ENCODE results near the gene PPT2. TPM values are rescaled to one million over a fixed set of nuclear protein-coding genes. Genes with fewer than 3 reads are reported as not detected.

The PPT2 gene
- total RNA-seq, 2 donors from 2014 or later = 18.6 to 32.9 TPM

- TF ChIP-seq POLR2A (IDR thresholded peaks at IDR 0.05) (no peak), POLR2AphosphoS5 (IDR thresholded peaks at IDR 0.05) (no peak), CTCF (IDR thresholded peaks at IDR 0.05) (no peak)
- peak overlapping the region; percentile 93 for H3K27ac ChIP-seq
- WGBS = 8% methylated on average over 2 of the region's 2 CpGs
- H3K27me3 ChIP-seq (replicated peaks; ENCODE audit: insufficient read depth) = no peaks in the 10 kb centered on the region
- H3K4me3 ChIP-seq = peak overlapping the region; percentile 94
- intact Hi-C loops (cut with DNase I) = loop anchor here (5.0 kb wide), 1 partner anchor 278 kb away; the partner anchor contains the start of gene EHMT2
- no peaks in the 10 kb centered on the region for H3K4me1 ChIP-seq (replicated peaks)
- no peak for DNase-seq (ENCODE audit: low spot score)
- H3K9me3 ChIP-seq = no peaks in the 10 kb centered on the region
- H3K36me3 ChIP-seq = no peaks in the 10 kb centered on the region
Observed at GRCh38 chr6:32175322-32175710, 21.4 kb downstream of the PPT2 start.

- Histone ChIP-seq H3K4me1 (replicated peaks) (no peaks in the 10 kb centered on the region), H3K9me3 (no peaks in the 10 kb centered on the region), H3K36me3 (no peaks in the 10 kb centered on the region), H3K27ac (peak within 1 kb of the TSS; percentile 93), H3K4me3 (peak within 1 kb of the TSS; percentile 94), H3K27me3 (replicated peaks; ENCODE audit: insufficient read depth) (no peaks in the 10 kb centered on the region)
- TF ChIP-seq POLR2A (IDR thresholded peaks at IDR 0.05) (peak; percentile 60), POLR2AphosphoS5 (IDR thresholded peaks at IDR 0.05) (peak; percentile 96), CTCF (IDR thresholded peaks at IDR 0.05) (no peak)
- WGBS = under 1% methylated on average over 27 of the region's 27 CpGs
- intact Hi-C loops (cut with DNase I) = loop anchor here (5.0 kb wide), 1 partner anchor 279 kb away; the partner anchor contains the start of gene EHMT2
- DNase-seq (ENCODE audit: low spot score) = peak; percentile 96
Observed at GRCh38 chr6:32175711-32176475, 22.0 kb downstream of the PPT2 start, which contains the start of gene AGPAT1. Gene AGPAT1, minus strand, starts transcription at chr6:32176084. Its CDS starts 4,588 bp downstream, at chr6:32171496.

DNA sequence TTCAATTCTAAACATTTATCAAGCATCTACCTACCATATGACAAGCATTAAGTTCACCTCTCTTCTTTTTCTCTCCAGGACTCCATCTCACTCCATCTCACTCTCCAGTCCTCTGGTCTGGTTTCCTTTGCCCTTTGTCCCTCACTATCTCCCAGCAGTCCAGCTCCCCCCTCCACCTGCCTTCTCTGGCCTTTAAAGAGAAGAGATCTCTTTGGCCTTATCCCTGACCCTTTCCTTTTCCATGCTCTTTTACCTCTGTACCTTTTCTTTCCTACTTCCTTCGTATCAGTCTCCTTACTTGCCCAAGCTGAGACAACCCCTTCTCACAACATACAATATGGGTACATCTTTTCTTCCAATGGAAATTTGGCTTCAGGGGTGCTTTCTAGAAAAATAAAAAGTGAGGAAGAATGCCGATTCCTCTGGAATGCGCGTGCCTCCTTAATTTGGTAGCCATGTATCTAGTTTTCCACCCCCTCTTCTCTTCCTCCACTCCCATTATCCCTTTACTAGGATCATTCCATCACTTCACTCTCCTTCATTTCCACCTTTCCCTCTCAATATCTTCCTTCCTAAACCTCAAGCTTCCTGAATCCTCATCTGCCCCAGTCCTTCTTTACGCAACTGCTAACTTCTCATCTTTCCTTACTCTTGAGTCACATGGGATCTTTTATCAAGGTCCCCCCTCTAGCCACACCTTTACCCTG lies 22.7 kb downstream of the PPT2 start:
- Histone ChIP-seq H3K9me3 (no peaks in the 10 kb centered on the region), H3K4me1 (replicated peaks) (no peaks in the 10 kb centered on the region), H3K27me3 (replicated peaks; ENCODE audit: insufficient read depth) (no peaks in the 10 kb centered on the region), H3K4me3 (peak overlapping the region; percentile 94), H3K27ac (peak overlapping the region; percentile 93), H3K36me3 (no peaks in the 10 kb centered on the region)
- WGBS = 10% methylated on average over 5 of the region's 5 CpGs
- intact Hi-C loops (cut with DNase I) = loop anchor here (5.0 kb wide), 1 partner anchor 279 kb away; the partner anchor contains the start of gene EHMT2
- DNase-seq (ENCODE audit: low spot score) = no peak
- TF ChIP-seq POLR2AphosphoS5 (IDR thresholded peaks at IDR 0.05) = no peak
- TF ChIP-seq CTCF (IDR thresholded peaks at IDR 0.05) = no peak
- TF ChIP-seq POLR2A (IDR thresholded peaks at IDR 0.05) = no peak

GRCh38 chr6:32177183-32177787 lies 23.3 kb downstream of the PPT2 start:
- no peak for DNase-seq (ENCODE audit: low spot score)
- no peaks in the 10 kb centered on the region for H3K4me1 ChIP-seq (replicated peaks)

More at GRCh38 chr6:32177183-32177787, 23.3 kb downstream of the PPT2 start:
- TF ChIP-seq POLR2AphosphoS5 (IDR thresholded peaks at IDR 0.05) (no peak), POLR2A (IDR thresholded peaks at IDR 0.05) (peak; percentile 54), CTCF (IDR thresholded peaks at IDR 0.05) (peak in 1 of 4 experiments; percentile 2)
- H3K27me3 ChIP-seq (replicated peaks; ENCODE audit: insufficient read depth) = no peaks in the 10 kb centered on the region
- WGBS = 0% methylated on average over 20 of the region's 20 CpGs
- intact Hi-C loops (cut with DNase I) = loop anchor here (5.0 kb wide), 1 partner anchor 280 kb away; the partner anchor contains the start of gene EHMT2
- no peaks in the 10 kb centered on the region for H3K9me3 ChIP-seq
- H3K36me3 ChIP-seq = peaks cover 0 to under 1% of the 10 kb centered on the region in 2 donors
- peak overlapping the region; percentile 93 for H3K27ac ChIP-seq
- H3K4me3 ChIP-seq = peak overlapping the region; percentile 50 to 59

Measured in prostate gland (tissue), 2 donors.